ENCODE results near the gene PLEKHA1. TPM values are rescaled to one million over a fixed set of nuclear protein-coding genes. Genes with fewer than 3 reads are reported as not detected.

The PLEKHA1 gene
- total RNA-seq, 1 experiment from 2014 or later, result 30.6 TPM

DNA sequence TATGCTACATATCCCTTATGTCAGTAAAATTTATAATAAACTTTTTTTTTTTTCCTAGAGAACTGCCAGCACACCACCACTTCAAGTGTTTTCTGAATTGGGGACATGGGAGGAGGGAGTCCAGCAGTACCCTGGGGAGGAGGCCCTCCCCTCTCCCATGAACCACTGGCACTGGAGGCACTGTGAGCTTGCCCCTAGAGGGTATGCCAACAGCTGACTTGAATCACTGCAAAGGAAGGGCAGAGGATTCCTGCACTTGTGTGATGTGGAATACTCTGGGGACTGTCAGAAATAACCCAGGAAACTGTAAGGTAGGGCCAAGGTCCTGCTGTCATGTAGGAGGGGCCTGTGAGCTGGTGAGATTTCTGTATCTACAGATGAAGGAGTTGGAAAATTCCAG is 71.4 kb downstream of the PLEKHA1 start:
- CTCF ChIA-PET, result interaction anchor here (1.5 to 2.0 kb wide), 3 partner anchors 11 to 147 kb away, joined by 6 to 17 read pairs (median 13); no protein-coding TSS in a partner anchor
- no TSS peak for BruUV-seq (replicated peaks)
- DNase-seq (ENCODE audit: low read depth, low spot score), result no peak
- no peak; the same call in 1 of the 2 replicates for ATAC-seq
- Histone ChIP-seq H3K4me1 (ENCODE audit: control insufficient read depth in 1 of 2, insufficient read depth in 2 of 2, low read length in 2 of 2) (peaks cover 7 to 16% of the 10 kb centered on the region in 2 experiments; a peak in 3 of 4 replicates), H3K27ac (ENCODE audit: low read depth, low read length) (no peak overlapping the region), H3K9me2 (ENCODE audit: insufficient read depth) (no peaks in the 10 kb centered on the region), H3K9me3 (ENCODE audit: control insufficient read depth in 1 of 2, insufficient read depth in 1 of 2, low read depth in 1 of 2, low read length in 2 of 2) (no peaks in the 10 kb centered on the region), H3K4me2 (ENCODE audit: low read length) (no peak overlapping the region), H3K27me3 (ENCODE audit: insufficient read depth, low read length) (no peaks in the 10 kb centered on the region), H2AFZ (ENCODE audit: low read depth, low read length, poor library complexity, severe bottlenecking) (no peak overlapping the region), H3K9ac (ENCODE audit: low read length) (no peak overlapping the region), H4K20me1 (ENCODE audit: insufficient read depth) (no peaks in the 10 kb centered on the region), H3K36me3 (ENCODE audit: control insufficient read depth in 1 of 2, insufficient read depth in 2 of 2, low read length in 2 of 2) (no peaks in the 10 kb centered on the region), H3K79me2 (ENCODE audit: insufficient read depth, low read length) (no peaks in the 10 kb centered on the region), H3K4me3 (replicated peaks in 1 of 2; ENCODE audit: low read depth in 1 of 2, low read length in 2 of 2) (no peak overlapping the region)
- POLR2A ChIA-PET, result no interaction called here
- RAD21 ChIA-PET (ENCODE audit: low non-redundant PET in 1 of 2, low total read pairs in 2 of 2, uncharacterized antibody in 2 of 2, unreplicated experiment in 2 of 2), result interaction anchor here in 1 of 2 experiments (2.1 kb wide), 1 partner anchor 147 kb away, joined by 5 read pairs; no protein-coding TSS in a partner anchor
- intact Hi-C loops (cut with micrococcal nuclease), result no loop called here
- TF ChIP-seq EZH2 (IDR thresholded peaks at IDR 0.05) (no peak), ZFX (IDR thresholded peaks at IDR 0.05) (no peak), RAD21 (IDR thresholded peaks at IDR 0.05; ENCODE audit: low read depth) (no peak), POLR2AphosphoS5 (IDR thresholded peaks at IDR 0.05; ENCODE audit: low read depth, low read length) (no peak), EZH2phosphoT487 (IDR thresholded peaks at IDR 0.05; ENCODE audit: borderline replicate concordance) (no peak)
- TF ChIP-seq, protein P1, sequence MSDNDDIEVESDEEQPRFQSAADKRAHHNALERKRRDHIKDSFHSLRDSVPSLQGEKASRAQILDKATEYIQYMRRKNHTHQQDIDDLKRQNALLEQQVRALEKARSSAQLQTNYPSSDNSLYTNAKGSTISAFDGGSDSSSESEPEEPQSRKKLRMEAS (IDR thresholded peaks at IDR 0.05), result no peak
- TF ChIP-seq, protein P2, sequence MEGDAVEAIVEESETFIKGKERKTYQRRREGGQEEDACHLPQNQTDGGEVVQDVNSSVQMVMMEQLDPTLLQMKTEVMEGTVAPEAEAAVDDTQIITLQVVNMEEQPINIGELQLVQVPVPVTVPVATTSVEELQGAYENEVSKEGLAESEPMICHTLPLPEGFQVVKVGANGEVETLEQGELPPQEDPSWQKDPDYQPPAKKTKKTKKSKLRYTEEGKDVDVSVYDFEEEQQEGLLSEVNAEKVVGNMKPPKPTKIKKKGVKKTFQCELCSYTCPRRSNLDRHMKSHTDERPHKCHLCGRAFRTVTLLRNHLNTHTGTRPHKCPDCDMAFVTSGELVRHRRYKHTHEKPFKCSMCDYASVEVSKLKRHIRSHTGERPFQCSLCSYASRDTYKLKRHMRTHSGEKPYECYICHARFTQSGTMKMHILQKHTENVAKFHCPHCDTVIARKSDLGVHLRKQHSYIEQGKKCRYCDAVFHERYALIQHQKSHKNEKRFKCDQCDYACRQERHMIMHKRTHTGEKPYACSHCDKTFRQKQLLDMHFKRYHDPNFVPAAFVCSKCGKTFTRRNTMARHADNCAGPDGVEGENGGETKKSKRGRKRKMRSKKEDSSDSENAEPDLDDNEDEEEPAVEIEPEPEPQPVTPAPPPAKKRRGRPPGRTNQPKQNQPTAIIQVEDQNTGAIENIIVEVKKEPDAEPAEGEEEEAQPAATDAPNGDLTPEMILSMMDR (IDR thresholded peaks at IDR 0.05 in 2 of 3, conservative IDR thresholded peaks at IDR 0.05 in 1 of 3; ENCODE audit: borderline replicate concordance in 1 of 3, insufficient read depth in 1 of 3, low read depth in 2 of 3, low read length in 2 of 3), result no peak
- TF ChIP-seq, protein P3, sequence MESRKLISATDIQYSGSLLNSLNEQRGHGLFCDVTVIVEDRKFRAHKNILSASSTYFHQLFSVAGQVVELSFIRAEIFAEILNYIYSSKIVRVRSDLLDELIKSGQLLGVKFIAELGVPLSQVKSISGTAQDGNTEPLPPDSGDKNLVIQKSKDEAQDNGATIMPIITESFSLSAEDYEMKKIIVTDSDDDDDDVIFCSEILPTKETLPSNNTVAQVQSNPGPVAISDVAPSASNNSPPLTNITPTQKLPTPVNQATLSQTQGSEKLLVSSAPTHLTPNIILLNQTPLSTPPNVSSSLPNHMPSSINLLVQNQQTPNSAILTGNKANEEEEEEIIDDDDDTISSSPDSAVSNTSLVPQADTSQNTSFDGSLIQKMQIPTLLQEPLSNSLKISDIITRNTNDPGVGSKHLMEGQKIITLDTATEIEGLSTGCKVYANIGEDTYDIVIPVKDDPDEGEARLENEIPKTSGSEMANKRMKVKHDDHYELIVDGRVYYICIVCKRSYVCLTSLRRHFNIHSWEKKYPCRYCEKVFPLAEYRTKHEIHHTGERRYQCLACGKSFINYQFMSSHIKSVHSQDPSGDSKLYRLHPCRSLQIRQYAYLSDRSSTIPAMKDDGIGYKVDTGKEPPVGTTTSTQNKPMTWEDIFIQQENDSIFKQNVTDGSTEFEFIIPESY (IDR thresholded peaks at IDR 0.05; ENCODE audit: extremely low read depth, insufficient replicate concordance, low read length), result no peak
